HepG2 (cell line): ENCODE measurements around the gene TARM1. TPM values are rescaled to one million over a fixed set of nuclear protein-coding genes. Genes with fewer than 3 reads are reported as not detected.
A peak's percentile ranks its signal among the peaks of the same experiment; 100 is the strongest.

Source experiments
- EHMT2 ChIP-seq: fragments of 200-600 bp; sonication (generic); IDR thresholded peaks from 2 replicates; pipeline ENCODE4 v1.7.0; 2017; ENCODE audit warnings: antibody characterized with exemption, low read depth, low read length, borderline replicate concordance
- FOXP4 ChIP-seq: sonication (generic); formaldehyde crosslinking; IDR thresholded peaks from 2 replicates; pipeline ENCODE4 v1.4.0; 2020; ENCODE audit warnings: missing genetic modification reagents
- HIVEP1 ChIP-seq: sonication (generic); formaldehyde crosslinking; IDR thresholded peaks from 2 replicates; pipeline ENCODE4 v1.4.0; 2020; ENCODE audit warnings: mild to moderate bottlenecking, missing genetic modification reagents
- JARID2 ChIP-seq: sonication (generic); formaldehyde crosslinking; IDR thresholded peaks from 2 replicates; pipeline ENCODE4 v1.8.1; 2023; ENCODE audit warnings: missing genetic modification reagents, inconsistent platforms; ENCODE audit not compliant: insufficient replicate concordance
- MEIS1 ChIP-seq: sonication (generic); formaldehyde crosslinking; IDR thresholded peaks from 2 replicates; pipeline ENCODE4 v1.9.0; 2021; ENCODE audit warnings: mild to moderate bottlenecking, missing genetic modification reagents, moderate library complexity, borderline replicate concordance
- MXI1 ChIP-seq: IDR thresholded peaks from 3 replicates; pipeline ENCODE4 v1.6.1; 2012; ENCODE audit warnings: low read depth, low read length, inconsistent platforms, borderline replicate concordance
- MYC ChIP-seq: sonication (generic); formaldehyde crosslinking; IDR thresholded peaks from 2 replicates; pipeline ENCODE4 v1.9.0; 2021; ENCODE audit warnings: missing genetic modification reagents, borderline replicate concordance
- POLR2G ChIP-seq: fragments of 200-400 bp; formaldehyde crosslinking; IDR thresholded peaks from 2 replicates; pipeline ENCODE4 v1.6.1; 2018; ENCODE audit warnings: mild to moderate bottlenecking, low read depth, low read length, moderate library complexity
- REL ChIP-seq: sonication (generic); formaldehyde crosslinking; conservative IDR thresholded peaks from 2 replicates; pipeline ENCODE4 v1.8.0; 2022; ENCODE audit warnings: mild to moderate bottlenecking, missing genetic modification reagents, moderate library complexity
- RFX3 ChIP-seq: IDR thresholded peaks from 2 replicates; pipeline ENCODE4 v1.6.1; 2016; ENCODE audit warnings: missing biosample characterization, missing genetic modification reagents
- SPEN ChIP-seq: sonication (generic); formaldehyde crosslinking; IDR thresholded peaks from 2 replicates; pipeline ENCODE4 v1.5.1; 2020; ENCODE audit warnings: low read depth, mild to moderate bottlenecking, missing genetic modification reagents
- TERF1 ChIP-seq: sonication (generic); formaldehyde crosslinking; IDR thresholded peaks from 2 replicates; pipeline ENCODE4 v1.8.0; 2022; ENCODE audit warnings: mild to moderate bottlenecking, missing genetic modification reagents, moderate library complexity
- THAP8 ChIP-seq: sonication (generic); formaldehyde crosslinking; IDR thresholded peaks from 2 replicates; pipeline ENCODE4 v1.5.1; 2020; ENCODE audit warnings: missing genetic modification reagents, mild to moderate bottlenecking, borderline replicate concordance
- TMF1 ChIP-seq: sonication (generic); formaldehyde crosslinking; IDR thresholded peaks from 2 replicates; pipeline ENCODE4 v1.8.1; 2022; ENCODE audit warnings: low read depth, missing genetic modification reagents
- XRCC5 ChIP-seq: fragments of 200-400 bp; formaldehyde crosslinking; optimal IDR thresholded peaks from 2 replicates; pipeline ENCODE3; 2017; ENCODE audit warnings: mild to moderate bottlenecking, low read length
- ZMAT3 ChIP-seq: sonication (generic); formaldehyde crosslinking; conservative IDR thresholded peaks from 2 replicates; pipeline ENCODE4 v1.7.0; 2021; ENCODE audit warnings: missing genetic modification reagents
- ZNF253 ChIP-seq: sonication (generic); formaldehyde crosslinking; IDR thresholded peaks from 2 replicates; pipeline ENCODE4 v1.8.0; 2022; ENCODE audit warnings: mild to moderate bottlenecking, missing genetic modification reagents, borderline replicate concordance
- ZNF280D ChIP-seq: sonication (generic); formaldehyde crosslinking; IDR thresholded peaks from 2 replicates; pipeline ENCODE4 v1.5.1; 2020; ENCODE audit warnings: mild to moderate bottlenecking, missing genetic modification reagents
- ZNF501 ChIP-seq: sonication (generic); formaldehyde crosslinking; IDR thresholded peaks from 2 replicates; pipeline ENCODE4 v1.5.1; 2020; ENCODE audit warnings: mild to moderate bottlenecking, moderate library complexity, missing genetic modification reagents
- ZNF703 ChIP-seq: sonication (generic); formaldehyde crosslinking; IDR thresholded peaks from 2 replicates; pipeline ENCODE4 v1.5.1; 2020; ENCODE audit warnings: missing genetic modification reagents, mild to moderate bottlenecking, moderate library complexity, borderline replicate concordance
- ZNF878 ChIP-seq: sonication (generic); formaldehyde crosslinking; IDR thresholded peaks from 2 replicates; pipeline ENCODE4 v1.8.1; 2023; ENCODE audit warnings: mild to moderate bottlenecking, missing genetic modification reagents, moderate library complexity
- polyA plus RNA-seq, 8 experiments: library from polyadenylated mRNA; depleted of rRNA in 3 of 8; stranded (reverse) in 7 of 8; unstranded in 1 of 8; fragments of >200 nt; fragmentation: Illumina TruSeq in 4 of 8; extraction: Trizol in 4 of 8; gene quantifications; 2 replicates each; pipeline versions ENCODE4 v1.2.1 to v1.2.3, GENCODE V29; 2011 to 2016; ENCODE audit warnings: low read depth in 4 of 8, missing spikeins in 1 of 8, mixed read lengths in 1 of 8; ENCODE audit not compliant: insufficient read depth in 1 of 8
- total RNA-seq, 5 experiments: library from RNA; depleted of rRNA; stranded (reverse); fragments of >200 nt; fragmentation: Illumina TruSeq; extraction: Trizol; gene quantifications; 2 replicates each; pipeline ENCODE4 v1.2.3, GENCODE V29; 2016; ENCODE audit warnings: low read depth in 1 of 5

TARM1 gene
- total and polyA plus RNA-seq, 2 of the 13 experiments (the other 11 are each of a cell fraction or from before 2014, with no cell fraction given) = not detected

GRCh38 chr19:54115109-54116063 lies 34.2 kb upstream of the TARM1 start, which contains the start of the genes PRPF31 and TFPT (continued):
- TF ChIP-seq MYC (CRISPR knock-in tag) = peak; percentile 89
- no peak for TF ChIP-seq TMF1 (CRISPR knock-in tag)
- no peak for TF ChIP-seq RFX3 (CRISPR knock-in tag)
- peak; percentile 68 for TF ChIP-seq HIVEP1
- TF ChIP-seq MXI1 = peak; percentile 83; the same call in 2 of the 3 replicates
- TF ChIP-seq ZNF501 = peak; percentile 99
- peak; percentile 94 for TF ChIP-seq POLR2G
- TF ChIP-seq ZNF253 (CRISPR knock-in tag) = 0 out of 2 replicates have a peak, but pooled peaks have one; percentile 23
- no peak for TF ChIP-seq EHMT2
- no peak; the same call in 1 of the 2 replicates for TF ChIP-seq ZMAT3
- no peak; the same call in 1 of the 2 replicates for TF ChIP-seq ZNF703
- TF ChIP-seq REL (CRISPR knock-in tag) = no peak
- peak; percentile 97 for TF ChIP-seq SPEN
- no peak; the same call in 1 of the 2 replicates for TF ChIP-seq ZNF280D
- TF ChIP-seq TERF1 (CRISPR knock-in tag) = no peak
- no peak; the same call in 1 of the 2 replicates for TF ChIP-seq ZNF878 (CRISPR knock-in tag)
- TF ChIP-seq THAP8 (CRISPR knock-in tag) = no peak; the same call in 1 of the 2 replicates
- TF ChIP-seq MEIS1 = peak; percentile 89; the same call in 1 of the 2 replicates
- peak; percentile 6; the same call in 1 of the 2 replicates for TF ChIP-seq FOXP4 (CRISPR knock-in tag)
- peak; percentile 83 for TF ChIP-seq JARID2 (CRISPR knock-in tag)
- TF ChIP-seq XRCC5 = peak; percentile 53
